Breast epithelium (tissue), 3 donors: ENCODE results near the gene SEC24A.

Experiments
- POLR2A ChIP-seq: fragments of 450-650 bp; IDR thresholded peaks from one replicate; pipeline ENCODE4 v1.6.1; 2016; ENCODE audit warnings: antibody characterized with exemption, mild to moderate bottlenecking, moderate library complexity
- POLR2AphosphoS5 ChIP-seq, 3 donors: sonication (generic); formaldehyde crosslinking; IDR thresholded peaks; one replicate each; pipeline ENCODE4 v1.6.1; 2017; ENCODE audit warnings: antibody characterized with exemption in 3 of 3
- TF ChIP-seq, protein P1 (sequence below), 3 donors: fragments of 450-650 bp; IDR thresholded peaks; one replicate each; pipeline ENCODE4 v1.5.1; 2016 to 2017; ENCODE audit warnings: antibody characterized with exemption in 3 of 3, mild to moderate bottlenecking in 3 of 3, moderate library complexity in 3 of 3

DNA sequence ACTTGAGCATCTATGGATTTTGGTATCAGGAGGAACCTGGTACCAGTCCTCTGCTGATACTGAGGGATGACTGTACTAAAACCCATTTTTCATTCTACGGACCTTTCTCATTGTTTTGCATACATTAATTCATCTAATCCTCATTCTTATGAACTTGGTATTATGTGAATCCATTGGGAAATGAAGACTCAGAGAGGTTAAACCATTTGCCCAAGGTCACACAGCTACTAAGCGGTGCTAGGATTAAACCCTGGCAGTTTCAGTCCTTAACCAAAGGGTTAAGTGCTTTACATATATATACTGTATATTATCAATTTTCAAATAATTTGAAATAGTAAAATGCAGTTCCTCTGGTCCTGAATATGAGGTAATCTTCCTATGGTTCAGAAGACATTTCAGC is 93.5 kb downstream of the SEC24A start:
- TF ChIP-seq, protein P1, sequence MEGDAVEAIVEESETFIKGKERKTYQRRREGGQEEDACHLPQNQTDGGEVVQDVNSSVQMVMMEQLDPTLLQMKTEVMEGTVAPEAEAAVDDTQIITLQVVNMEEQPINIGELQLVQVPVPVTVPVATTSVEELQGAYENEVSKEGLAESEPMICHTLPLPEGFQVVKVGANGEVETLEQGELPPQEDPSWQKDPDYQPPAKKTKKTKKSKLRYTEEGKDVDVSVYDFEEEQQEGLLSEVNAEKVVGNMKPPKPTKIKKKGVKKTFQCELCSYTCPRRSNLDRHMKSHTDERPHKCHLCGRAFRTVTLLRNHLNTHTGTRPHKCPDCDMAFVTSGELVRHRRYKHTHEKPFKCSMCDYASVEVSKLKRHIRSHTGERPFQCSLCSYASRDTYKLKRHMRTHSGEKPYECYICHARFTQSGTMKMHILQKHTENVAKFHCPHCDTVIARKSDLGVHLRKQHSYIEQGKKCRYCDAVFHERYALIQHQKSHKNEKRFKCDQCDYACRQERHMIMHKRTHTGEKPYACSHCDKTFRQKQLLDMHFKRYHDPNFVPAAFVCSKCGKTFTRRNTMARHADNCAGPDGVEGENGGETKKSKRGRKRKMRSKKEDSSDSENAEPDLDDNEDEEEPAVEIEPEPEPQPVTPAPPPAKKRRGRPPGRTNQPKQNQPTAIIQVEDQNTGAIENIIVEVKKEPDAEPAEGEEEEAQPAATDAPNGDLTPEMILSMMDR (IDR thresholded peaks at IDR 0.05) = no peak
- TF ChIP-seq POLR2A (no peak), POLR2AphosphoS5 (IDR thresholded peaks at IDR 0.05) (no peak)
